AG10803 (cell line): ENCODE measurements around the gene DMGDH.
A peak's percentile ranks its signal among the peaks of the same experiment; 100 is the strongest.

Experiments
- DNase-seq: peaks from one replicate; pipeline ENCODE4 v3.0.0; 2010; ENCODE audit warnings: low read depth
- H3K4me3 ChIP-seq: 2 replicates; pipeline ENCODE4 v1.5.1; 2011; ENCODE audit warnings: mild to moderate bottlenecking, low read length, control low read depth
- TF ChIP-seq, protein P1 (sequence below): conservative IDR thresholded peaks from 2 replicates; pipeline ENCODE4 v1.5.1; 2011; ENCODE audit warnings: mild to moderate bottlenecking, low read length, control low read depth, inconsistent platforms

Gene DMGDH

DNA sequence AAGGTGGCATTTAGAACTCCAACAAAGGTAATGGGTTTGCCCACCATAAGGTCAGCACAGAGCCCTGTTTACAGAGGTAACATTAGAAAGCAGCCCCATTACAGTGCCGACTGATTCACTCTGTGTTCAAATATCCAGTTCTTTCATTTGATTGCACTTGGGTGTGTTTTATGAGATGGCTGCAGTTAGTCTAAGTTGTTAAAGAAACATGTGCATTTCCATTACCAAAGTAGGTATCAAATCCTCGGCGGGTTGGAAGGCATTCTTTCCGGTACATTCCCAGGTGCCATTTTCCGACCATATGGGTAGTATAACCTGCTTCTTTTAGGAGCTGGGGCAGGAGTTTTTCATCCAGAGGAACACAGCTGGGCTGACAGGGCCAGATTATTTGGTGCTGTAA, 100.7 kb downstream of the DMGDH start:
- TF ChIP-seq, protein P1, sequence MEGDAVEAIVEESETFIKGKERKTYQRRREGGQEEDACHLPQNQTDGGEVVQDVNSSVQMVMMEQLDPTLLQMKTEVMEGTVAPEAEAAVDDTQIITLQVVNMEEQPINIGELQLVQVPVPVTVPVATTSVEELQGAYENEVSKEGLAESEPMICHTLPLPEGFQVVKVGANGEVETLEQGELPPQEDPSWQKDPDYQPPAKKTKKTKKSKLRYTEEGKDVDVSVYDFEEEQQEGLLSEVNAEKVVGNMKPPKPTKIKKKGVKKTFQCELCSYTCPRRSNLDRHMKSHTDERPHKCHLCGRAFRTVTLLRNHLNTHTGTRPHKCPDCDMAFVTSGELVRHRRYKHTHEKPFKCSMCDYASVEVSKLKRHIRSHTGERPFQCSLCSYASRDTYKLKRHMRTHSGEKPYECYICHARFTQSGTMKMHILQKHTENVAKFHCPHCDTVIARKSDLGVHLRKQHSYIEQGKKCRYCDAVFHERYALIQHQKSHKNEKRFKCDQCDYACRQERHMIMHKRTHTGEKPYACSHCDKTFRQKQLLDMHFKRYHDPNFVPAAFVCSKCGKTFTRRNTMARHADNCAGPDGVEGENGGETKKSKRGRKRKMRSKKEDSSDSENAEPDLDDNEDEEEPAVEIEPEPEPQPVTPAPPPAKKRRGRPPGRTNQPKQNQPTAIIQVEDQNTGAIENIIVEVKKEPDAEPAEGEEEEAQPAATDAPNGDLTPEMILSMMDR: no peak
- H3K4me3 ChIP-seq: no peak overlapping the region
- DNase-seq: no peak

DNA sequence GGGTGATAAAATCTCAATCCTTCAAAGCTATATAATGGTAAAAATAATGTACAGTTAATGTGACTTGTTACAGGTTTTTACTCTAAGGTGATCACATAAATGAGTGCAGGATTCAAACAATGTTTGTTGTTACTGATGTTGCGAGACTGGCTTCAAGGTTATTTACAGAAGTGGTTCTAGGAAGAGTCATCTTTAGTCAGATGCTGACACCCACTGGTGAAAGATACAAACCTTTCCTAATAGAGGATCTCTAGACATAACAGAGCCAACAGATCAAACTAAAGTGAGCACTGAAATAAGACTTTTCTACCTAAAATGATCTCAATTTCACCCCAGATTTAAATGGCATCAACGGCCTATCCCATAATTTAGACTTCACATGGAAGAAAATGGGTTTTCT, 104.6 kb downstream of the DMGDH start:
- H3K4me3 ChIP-seq: no peak overlapping the region
- DNase-seq: peak; percentile 77
- TF ChIP-seq, protein P1: peak; percentile 72

GRCh38 chr5:78961743-78962142, 107.7 kb downstream of the DMGDH start:
- peak; percentile 33 for DNase-seq
- TF ChIP-seq, protein P1: no peak
- H3K4me3 ChIP-seq: no peak overlapping the region

GRCh38 chr5:78959767-78960166, 109.7 kb downstream of the DMGDH start:
- H3K4me3 ChIP-seq: no peak overlapping the region
- no peak for DNase-seq
- TF ChIP-seq, protein P1: no peak

DNA sequence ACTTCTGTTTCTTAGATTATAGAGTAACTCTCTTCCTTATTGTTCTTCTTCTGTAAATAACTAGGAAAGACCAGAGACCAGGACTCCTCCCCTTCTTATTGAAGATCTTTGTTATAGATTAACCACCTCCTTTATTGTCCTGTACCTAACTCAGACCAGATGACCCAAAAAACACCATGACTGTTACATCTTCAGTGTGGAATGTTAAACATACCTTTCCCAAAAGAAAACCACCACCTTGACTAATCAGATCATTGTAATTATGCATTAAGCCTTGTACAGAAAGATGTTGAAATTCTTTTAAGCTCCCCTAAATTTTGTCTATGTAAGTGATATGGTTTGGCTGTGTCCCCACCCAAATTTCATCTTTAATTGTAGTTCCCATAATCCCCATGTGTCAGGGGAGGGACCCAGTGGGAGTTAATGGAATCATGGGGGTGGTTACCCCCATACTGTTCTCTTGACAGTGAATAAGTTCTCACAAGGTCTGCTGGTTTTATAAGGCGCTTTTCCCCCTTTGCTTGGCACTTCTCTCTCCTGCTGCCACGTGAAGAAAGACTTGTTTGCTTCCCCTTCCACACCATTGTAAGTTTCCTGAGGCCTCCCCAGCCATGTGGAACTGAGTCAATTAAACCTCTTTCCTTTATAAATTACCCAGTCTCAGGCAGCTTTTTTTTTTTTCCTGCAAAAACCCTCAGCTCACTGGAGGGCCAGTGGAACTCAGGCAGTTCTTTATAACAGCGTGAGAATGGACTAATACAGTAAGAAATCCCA, 110.6 kb downstream of the DMGDH start:
- H3K4me3 ChIP-seq: no peak overlapping the region
- TF ChIP-seq, protein P1: no peak
- no peak for DNase-seq

DNA sequence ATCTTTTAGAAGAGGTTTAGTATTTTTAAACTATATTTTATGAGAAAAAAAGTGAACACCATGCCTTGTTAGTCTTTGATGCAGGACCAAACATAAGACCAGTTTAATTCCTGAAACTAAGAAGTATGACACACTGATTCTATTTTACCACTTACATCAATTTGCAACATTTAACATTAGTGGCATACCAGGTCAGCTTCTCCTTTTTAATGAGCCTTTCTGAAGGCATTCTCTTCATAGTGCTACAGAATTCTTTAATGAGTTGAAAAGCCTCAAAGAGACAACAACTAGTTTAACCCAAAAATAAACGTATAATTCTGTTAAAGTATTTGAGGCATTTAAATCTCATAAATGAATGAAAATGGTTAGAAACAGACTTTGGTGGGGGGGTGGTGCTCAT, 112.6 kb downstream of the DMGDH start:
- no peak for DNase-seq
- TF ChIP-seq, protein P1: no peak
- no peak overlapping the region for H3K4me3 ChIP-seq

- TF ChIP-seq, protein P1: no peak
- H3K4me3 ChIP-seq: no peak overlapping the region
- peak; percentile 68 for DNase-seq
Observed at GRCh38 chr5:78953092-78953800, 116.2 kb downstream of the DMGDH start.
